Natural killer cell treated with Interleukin-12 subunit alpha and Interleukin-12 subunit beta and Interleukin-15 and Interleukin-18, amount 100 ng/mL, for 72 hours (primary cell): ENCODE measurements around the gene DUSP6. TPM values are rescaled to one million over a fixed set of nuclear protein-coding genes. Genes with fewer than 3 reads are reported as not detected.

Source experiments
- ATAC-seq, 2 donors: fragments of 150-1000 bp; cut with Tn5 transposase in 1 of 2; sonication (Bioruptor Pico), chemical (Tn5 transposase) in 1 of 2; 2 replicates each; pipeline ENCODE4 v1.10.0; 2021
- DNase-seq: peaks from one replicate; pipeline ENCODE4 v3.0.0; 2022; ENCODE audit warnings: low spot score
- H3K27ac Mint-ChIP-seq, 2 donors: 1 replicate in 1 of 2; 2 replicates in 1 of 2; pipeline ENCODE4 v1.8.0; 2022; ENCODE audit warnings: mixed read lengths in 2 of 2, mild to moderate bottlenecking in 1 of 2, moderate library complexity in 1 of 2
- H3K27me3 Mint-ChIP-seq, 2 donors: 1 replicate in 1 of 2; 2 replicates in 1 of 2; pipeline ENCODE4 v1.8.0; 2022; ENCODE audit warnings: mixed read lengths in 2 of 2
- H3K36me3 Mint-ChIP-seq: one replicate; pipeline ENCODE4 v1.8.0; 2022; ENCODE audit warnings: mixed read lengths
- H3K4me1 Mint-ChIP-seq, 2 donors: 1 replicate in 1 of 2; 2 replicates in 1 of 2; pipeline ENCODE4 v1.8.0; 2022; ENCODE audit warnings: low read depth in 2 of 2, mixed read lengths in 2 of 2, mild to moderate bottlenecking in 1 of 2
- H3K4me3 Mint-ChIP-seq: one replicate; pipeline ENCODE4 v1.8.0; 2022; ENCODE audit warnings: mixed read lengths
- H3K9me3 Mint-ChIP-seq: 2 replicates; pipeline ENCODE4 v1.8.0; 2022; ENCODE audit warnings: mixed read lengths
- total RNA-seq, 2 donors: library from RNA; stranded (reverse); gene quantifications; one replicate each; pipeline ENCODE4 v1.2.3, GENCODE V29; 2022

Gene DUSP6
- total RNA-seq, 2 donors from 2014 or later = 49.4 to 65.9 TPM

DNA sequence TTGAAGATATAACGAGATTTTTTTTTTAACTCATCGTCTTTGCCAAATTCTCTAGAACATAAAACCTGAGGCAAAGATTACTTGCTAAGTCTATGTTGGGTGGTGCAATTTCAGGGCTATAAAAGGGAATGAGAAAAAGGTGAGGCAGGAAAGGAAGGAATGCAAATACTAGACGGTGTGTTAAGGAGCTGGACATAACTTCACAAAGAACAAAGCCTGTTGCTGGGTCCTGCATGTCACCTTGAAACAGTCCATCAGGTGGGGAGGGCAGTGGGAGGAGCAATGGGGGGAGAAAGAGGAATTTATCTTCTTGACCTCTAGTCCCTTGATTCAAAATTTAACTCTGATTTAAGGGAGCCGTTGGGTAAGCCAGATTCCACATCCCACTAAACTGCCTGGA, 16.1 kb upstream of the DUSP6 start:
- Mint-ChIP-seq H3K4me1 (peaks cover 8 to 27% of the 10 kb centered on the region in 2 donors), H3K27me3 (no peaks in the 10 kb centered on the region), H3K27ac (no peak overlapping the region), H3K36me3 (no peaks in the 10 kb centered on the region), H3K9me3 (no peaks in the 10 kb centered on the region), H3K4me3 (no peak overlapping the region)
- ATAC-seq (no peak), DNase-seq (no peak)

GRCh38 chr12:89366676-89367364, 14.5 kb upstream of the DUSP6 start:
- H3K4me1 Mint-ChIP-seq = peaks cover 8 to 25% of the 10 kb centered on the region in 2 donors
- DNase-seq (no peak), ATAC-seq (no peak)
- no peaks in the 10 kb centered on the region for H3K9me3 Mint-ChIP-seq
- no peaks in the 10 kb centered on the region for H3K27me3 Mint-ChIP-seq
- H3K4me3 Mint-ChIP-seq = no peak overlapping the region
- no peak overlapping the region for H3K27ac Mint-ChIP-seq
- no peaks in the 10 kb centered on the region for H3K36me3 Mint-ChIP-seq

DNA sequence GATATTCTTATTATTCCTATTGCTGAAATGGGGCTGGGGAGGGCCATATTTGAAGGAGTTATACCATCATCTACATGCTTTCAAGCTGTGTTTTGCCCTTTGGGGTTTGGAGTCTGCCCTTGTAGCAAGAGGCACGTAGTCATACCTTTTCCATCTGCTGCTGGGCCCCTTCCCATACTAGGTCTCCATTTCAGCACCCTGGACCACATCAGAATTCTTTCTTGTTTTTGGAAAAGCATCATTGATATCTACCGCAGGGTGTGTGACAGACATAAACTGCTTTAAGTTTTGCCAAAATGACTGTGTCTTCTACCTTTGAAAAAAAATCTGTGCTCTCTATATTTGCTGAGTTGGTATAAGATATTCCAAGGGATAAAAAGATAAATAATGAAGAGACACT, 12.3 kb upstream of the DUSP6 start:
- ATAC-seq = no peak
- no peaks in the 10 kb centered on the region for H3K36me3 Mint-ChIP-seq
- no peak overlapping the region for H3K4me3 Mint-ChIP-seq
- no peak for DNase-seq
- peaks cover 0 to 7% of the 10 kb centered on the region in 2 donors for H3K4me1 Mint-ChIP-seq
- no peaks in the 10 kb centered on the region for H3K27me3 Mint-ChIP-seq
- no peaks in the 10 kb centered on the region for H3K9me3 Mint-ChIP-seq
- H3K27ac Mint-ChIP-seq = no peak overlapping the region

DNA sequence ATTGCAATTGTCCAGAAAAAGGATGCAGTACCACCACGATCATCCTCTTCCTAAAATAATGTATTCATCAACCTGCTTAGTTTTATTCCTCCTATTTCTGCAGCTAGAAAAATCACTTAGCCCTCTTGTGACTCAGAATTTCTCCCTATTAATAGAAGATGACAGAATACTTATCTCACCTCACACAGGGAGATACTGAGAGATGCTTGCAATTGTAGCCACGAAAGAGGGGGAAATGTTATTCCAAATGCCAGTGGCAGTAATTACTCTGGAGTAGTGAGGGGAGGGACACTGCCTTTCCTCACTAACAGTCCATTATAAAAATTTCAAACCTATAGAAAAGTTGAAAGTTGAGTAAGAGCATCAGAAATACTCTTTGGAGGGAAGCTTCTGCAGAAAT, 11.8 kb upstream of the DUSP6 start:
- H3K9me3 Mint-ChIP-seq = no peaks in the 10 kb centered on the region
- ATAC-seq (no peak), DNase-seq (no peak)
- H3K36me3 Mint-ChIP-seq = no peaks in the 10 kb centered on the region
- H3K27ac Mint-ChIP-seq = no peak overlapping the region
- H3K4me1 Mint-ChIP-seq = peaks cover 0 to 6% of the 10 kb centered on the region in 2 donors
- H3K4me3 Mint-ChIP-seq = no peak overlapping the region
- H3K27me3 Mint-ChIP-seq = no peaks in the 10 kb centered on the region

DNA sequence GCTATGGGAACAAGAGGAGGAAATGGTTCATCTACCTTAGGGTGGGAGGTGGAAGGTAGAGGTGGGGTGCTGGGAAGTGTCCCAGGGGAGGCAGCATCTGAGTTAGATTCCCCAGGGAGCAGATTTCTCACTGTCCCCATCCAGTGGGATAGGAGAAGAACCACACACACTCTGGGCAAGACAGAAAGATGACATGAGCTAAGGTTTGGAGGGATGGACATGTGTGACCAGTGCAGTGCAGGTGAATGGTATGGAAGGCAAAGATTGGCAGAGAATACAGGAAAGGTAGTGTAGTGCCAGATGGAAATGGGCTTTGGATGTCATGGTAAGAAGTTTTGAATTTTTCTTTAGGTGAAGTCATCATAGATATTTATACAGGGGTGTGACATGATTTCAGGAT, 11.3 kb upstream of the DUSP6 start:
- ATAC-seq = no peak
- no peaks in the 10 kb centered on the region for H3K27me3 Mint-ChIP-seq
- no peak for DNase-seq
- H3K27ac Mint-ChIP-seq = peak overlapping the region in 1 of 2 donors; percentile 14
- no peaks in the 10 kb centered on the region for H3K36me3 Mint-ChIP-seq
- H3K9me3 Mint-ChIP-seq = no peaks in the 10 kb centered on the region
- H3K4me3 Mint-ChIP-seq = no peak overlapping the region
- H3K4me1 Mint-ChIP-seq = peaks cover 0 to 6% of the 10 kb centered on the region in 2 donors

- Mint-ChIP-seq H3K27me3 (no peaks in the 10 kb centered on the region), H3K4me3 (no peak overlapping the region), H3K4me1 (peaks cover 0 to 6% of the 10 kb centered on the region in 2 donors), H3K36me3 (no peaks in the 10 kb centered on the region), H3K9me3 (no peaks in the 10 kb centered on the region), H3K27ac (peak overlapping the region in 1 of 2 donors; percentile 14)
- ATAC-seq = no peak
- DNase-seq = no peak
Measured at GRCh38 chr12:89363084-89363483, 10.8 kb upstream of the DUSP6 start.

- Mint-ChIP-seq H3K27ac (no peak overlapping the region), H3K4me3 (no peak overlapping the region), H3K9me3 (no peaks in the 10 kb centered on the region), H3K27me3 (no peaks in the 10 kb centered on the region), H3K4me1 (peaks cover 12 to 21% of the 10 kb centered on the region in 2 donors), H3K36me3 (no peaks in the 10 kb centered on the region)
- DNase-seq = no peak
- no peak for ATAC-seq
Measured at GRCh38 chr12:89359615-89360014, 7.3 kb upstream of the DUSP6 start.

GRCh38 chr12:89358805-89359204, 6.5 kb upstream of the DUSP6 start:
- H3K9me3 Mint-ChIP-seq = no peaks in the 10 kb centered on the region
- DNase-seq = no peak
- H3K36me3 Mint-ChIP-seq = no peaks in the 10 kb centered on the region
- H3K27me3 Mint-ChIP-seq = no peaks in the 10 kb centered on the region
- H3K4me1 Mint-ChIP-seq = peaks cover 16 to 24% of the 10 kb centered on the region in 2 donors
- no peak overlapping the region for H3K4me3 Mint-ChIP-seq
- H3K27ac Mint-ChIP-seq = no peak overlapping the region
- ATAC-seq = no peak

GRCh38 chr12:89357297-89357730, 5.0 kb upstream of the DUSP6 start:
- DNase-seq (no peak), ATAC-seq (no peak)
- H3K36me3 Mint-ChIP-seq = no peaks in the 10 kb centered on the region
- H3K9me3 Mint-ChIP-seq = no peaks in the 10 kb centered on the region
- H3K4me1 Mint-ChIP-seq = peaks cover 21 to 28% of the 10 kb centered on the region in 2 donors
- H3K27me3 Mint-ChIP-seq = no peaks in the 10 kb centered on the region
- H3K27ac Mint-ChIP-seq = no peak overlapping the region
- no peak overlapping the region for H3K4me3 Mint-ChIP-seq

DNA sequence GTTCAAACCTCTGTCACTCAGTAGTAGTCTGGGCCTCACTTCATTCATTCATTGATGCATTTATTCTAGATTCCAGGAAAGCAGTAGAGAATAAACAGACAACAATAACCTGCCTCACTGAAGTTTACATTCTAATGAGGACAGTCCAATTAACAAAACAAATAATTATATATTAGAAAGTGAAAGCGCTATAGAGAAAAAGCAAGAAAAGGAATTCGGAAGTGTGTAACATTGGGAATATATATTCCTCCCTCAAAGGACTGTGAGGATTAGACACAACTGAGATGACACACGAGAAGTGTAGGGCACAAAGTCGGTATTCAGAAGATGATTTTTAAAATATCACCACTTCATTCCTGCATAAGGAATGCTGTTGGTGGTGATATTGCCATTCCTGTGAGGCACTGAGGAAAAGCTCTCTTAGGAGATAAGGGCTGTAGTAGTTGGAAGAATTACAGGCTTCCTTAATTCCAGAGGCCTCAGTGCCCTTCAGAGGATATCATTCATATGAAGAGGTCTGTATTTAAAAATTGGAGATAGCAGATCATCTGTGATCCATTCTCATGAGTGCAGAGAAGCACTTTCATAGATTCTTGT, 3.9 kb upstream of the DUSP6 start:
- Mint-ChIP-seq H3K27me3 (no peaks in the 10 kb centered on the region), H3K27ac (peak overlapping the region in 1 of 2 donors; percentile 75), H3K4me3 (peak overlapping the region; percentile 86), H3K36me3 (no peaks in the 10 kb centered on the region), H3K9me3 (no peaks in the 10 kb centered on the region), H3K4me1 (peaks cover 28 to 30% of the 10 kb centered on the region in 2 donors)
- ATAC-seq = no peak
- DNase-seq = no peak

GRCh38 chr12:89355243-89356068, 3.2 kb upstream of the DUSP6 start:
- H3K4me3 Mint-ChIP-seq = peak overlapping the region; percentile 86
- peaks cover 30 to 34% of the 10 kb centered on the region in 2 donors for H3K4me1 Mint-ChIP-seq
- H3K27ac Mint-ChIP-seq = peak overlapping the region; percentile 75 to 80
- ATAC-seq = no peak
- H3K27me3 Mint-ChIP-seq = no peaks in the 10 kb centered on the region
- H3K9me3 Mint-ChIP-seq = no peaks in the 10 kb centered on the region
- DNase-seq = no peak
- peaks cover 7% of the 10 kb centered on the region for H3K36me3 Mint-ChIP-seq

DNA sequence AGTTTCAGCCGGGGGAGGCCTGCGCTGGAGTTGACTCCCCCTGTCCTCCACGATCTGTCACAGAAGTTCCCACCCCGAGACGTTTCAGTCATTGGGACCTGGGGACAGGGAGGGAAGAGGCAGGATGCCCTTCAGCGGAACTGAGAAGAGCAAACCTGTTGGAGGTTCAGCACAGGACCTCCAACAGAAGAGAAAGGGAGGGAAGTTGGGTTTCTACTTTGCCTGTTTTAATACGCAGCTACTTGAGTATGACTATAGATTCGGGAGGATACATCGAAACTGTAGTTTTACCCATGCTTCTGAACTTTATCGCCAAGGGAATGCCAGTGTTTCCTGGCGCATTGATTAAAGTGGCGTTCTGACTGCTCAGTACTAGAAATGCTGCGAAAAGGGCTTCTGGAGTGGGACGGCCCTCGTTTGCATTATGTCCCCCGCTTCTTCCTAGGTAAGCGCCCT, 2.3 kb upstream of the DUSP6 start:
- Mint-ChIP-seq H3K27ac (peak overlapping the region; percentile 75 to 80), H3K27me3 (no peaks in the 10 kb centered on the region), H3K4me3 (peak overlapping the region; percentile 86), H3K36me3 (peaks cover 10% of the 10 kb centered on the region), H3K9me3 (no peaks in the 10 kb centered on the region), H3K4me1 (peaks cover 36 to 40% of the 10 kb centered on the region in 2 donors)
- ATAC-seq (no peak), DNase-seq (no peak)

- Mint-ChIP-seq H3K4me1 (peaks cover 39 to 47% of the 10 kb centered on the region in 2 donors), H3K36me3 (peaks cover 10% of the 10 kb centered on the region), H3K27me3 (no peaks in the 10 kb centered on the region), H3K9me3 (no peaks in the 10 kb centered on the region), H3K4me3 (peak overlapping the region; percentile 86), H3K27ac (peak overlapping the region; percentile 75 to 80)
- peak; percentile 60 to 68 for ATAC-seq
- peak; percentile 87 for DNase-seq
Measured at GRCh38 chr12:89353823-89354611, 1.7 kb upstream of the DUSP6 start.
